Parathyroid adenoma (tissue), 2 donors: Measurements from ENCODE around the gene ERCC2.

ENCODE experiments used
- H2AFZ ChIP-seq: fragments of 300-600 bp; sonication (generic); one replicate; pipeline ENCODE4 v1.7.0; 2017; ENCODE audit warnings: antibody characterized with exemption, mild to moderate bottlenecking
- H3K27ac ChIP-seq: fragments of 300-600 bp; sonication (generic); one replicate; pipeline ENCODE4 v1.7.0; 2017
- H3K27me3 ChIP-seq: fragments of 300-600 bp; sonication (generic); one replicate; pipeline ENCODE4 v1.7.0; 2017; ENCODE audit warnings: low read length; ENCODE audit not compliant: control insufficient read depth, insufficient read depth
- H3K36me3 ChIP-seq: fragments of 300-600 bp; sonication (generic); one replicate; pipeline ENCODE4 v1.7.0; 2017; ENCODE audit warnings: low read length; ENCODE audit not compliant: control insufficient read depth, insufficient read depth
- H3K4me1 ChIP-seq: fragments of 300-600 bp; sonication (generic); one replicate; pipeline ENCODE4 v1.7.0; 2017; ENCODE audit warnings: control low read depth
- H3K4me2 ChIP-seq: fragments of 300-600 bp; sonication (generic); one replicate; pipeline ENCODE4 v1.7.0; 2017; ENCODE audit warnings: low read length
- H3K4me3 ChIP-seq: fragments of 300-600 bp; sonication (generic); one replicate; pipeline ENCODE4 v1.7.0; 2017; ENCODE audit warnings: low read depth, low read length
- H3K79me2 ChIP-seq: fragments of 300-600 bp; sonication (generic); one replicate; pipeline ENCODE4 v1.7.0; 2017; ENCODE audit warnings: control low read depth
- H3K9ac ChIP-seq: fragments of 300-600 bp; sonication (generic); one replicate; pipeline ENCODE4 v1.7.0; 2017; ENCODE audit warnings: mild to moderate bottlenecking
- H3K9me3 ChIP-seq: fragments of 300-600 bp; sonication (generic); one replicate; pipeline ENCODE4 v1.7.0; 2017; ENCODE audit warnings: low read length; ENCODE audit not compliant: control insufficient read depth
- CTCF ChIP-seq: fragments of 300-600 bp; sonication (generic); IDR thresholded peaks from one replicate; pipeline ENCODE4 v1.7.0; 2017; ENCODE audit warnings: antibody characterized with exemption, mild to moderate bottlenecking
- donor health status: primary hyperparathyroidism.

The ERCC2 gene

GRCh38 chr19:45304141-45304926, 66.0 kb downstream of the ERCC2 start:
- no peak overlapping the region for H3K9ac ChIP-seq
- no peak for TF ChIP-seq CTCF
- H3K27me3 ChIP-seq, result no peaks in the 10 kb centered on the region
- no peaks in the 10 kb centered on the region for H3K79me2 ChIP-seq
- H3K4me1 ChIP-seq, result no peaks in the 10 kb centered on the region
- H3K36me3 ChIP-seq, result no peaks in the 10 kb centered on the region
- H3K4me3 ChIP-seq, result no peak overlapping the region
- H3K4me2 ChIP-seq, result no peak overlapping the region
- no peaks in the 10 kb centered on the region for H3K9me3 ChIP-seq
- H3K27ac ChIP-seq, result no peak overlapping the region
- H2AFZ ChIP-seq, result no peak overlapping the region

- Histone ChIP-seq H3K27ac (no peak overlapping the region), H3K9ac (no peak overlapping the region), H3K4me1 (no peaks in the 10 kb centered on the region), H3K27me3 (no peaks in the 10 kb centered on the region), H3K9me3 (no peaks in the 10 kb centered on the region), H3K79me2 (no peaks in the 10 kb centered on the region), H2AFZ (no peak overlapping the region), H3K4me3 (no peak overlapping the region), H3K36me3 (no peaks in the 10 kb centered on the region), H3K4me2 (no peak overlapping the region)
- TF ChIP-seq CTCF, result no peak
Observed at GRCh38 chr19:45303269-45304060, 66.9 kb downstream of the ERCC2 start.

GRCh38 chr19:45302416-45302815, 68.0 kb downstream of the ERCC2 start:
- Histone ChIP-seq H3K4me1 (no peaks in the 10 kb centered on the region), H3K36me3 (no peaks in the 10 kb centered on the region), H3K9ac (no peak overlapping the region), H3K4me2 (no peak overlapping the region), H3K79me2 (no peaks in the 10 kb centered on the region), H3K27me3 (no peaks in the 10 kb centered on the region), H3K4me3 (no peak overlapping the region), H3K27ac (no peak overlapping the region), H3K9me3 (no peaks in the 10 kb centered on the region), H2AFZ (no peak overlapping the region)
- TF ChIP-seq CTCF, result no peak
